ENCODE results near the gene ZNF821.
A peak's percentile ranks its signal among the peaks of the same experiment; 100 is the strongest.
"Not testable (repeated sequence)": the region's sequence is repeated elsewhere in the genome, so short reads cannot be mapped to it uniquely, and the experiment has no call there.

The ZNF821 gene

GRCh38 chr16:71830359-71830758 is 53.6 kb downstream of the ZNF821 start:
- TF ChIP-seq Cebpa-rat (IDR thresholded peaks at IDR 0.05): no peak

GRCh38 chr16:71826533-71827017 is 57.4 kb downstream of the ZNF821 start:
- H3K4me2 ChIP-seq: no peak overlapping the region
- H3K9me3 ChIP-seq: no peaks in the 10 kb centered on the region
- 0 out of 2 replicates have a peak, but pooled peaks cover 4% of the 10 kb centered on the region for H3K36me3 ChIP-seq
- H3K27me3 ChIP-seq: no peaks in the 10 kb centered on the region
- H3K4me3 ChIP-seq: no peak overlapping the region
- H3K27ac ChIP-seq: no peak overlapping the region
- H3K9ac ChIP-seq: no peak overlapping the region
- no peak for TF ChIP-seq Cebpa-rat (IDR thresholded peaks at IDR 0.05)
- no peaks in the 10 kb centered on the region for H4K20me1 ChIP-seq
- no peaks in the 10 kb centered on the region for H3K4me1 ChIP-seq

More at GRCh38 chr16:71830359-71830758, 53.6 kb downstream of the ZNF821 start:
- Histone ChIP-seq H3K36me3 (0 out of 2 replicates have a peak, but pooled peaks cover 3% of the 10 kb centered on the region), H3K4me3 (no peak overlapping the region), H3K9ac (no peak overlapping the region), H3K27me3 (no peaks in the 10 kb centered on the region), H3K4me1 (no peaks in the 10 kb centered on the region), H3K9me3 (no peaks in the 10 kb centered on the region), H3K4me2 (no peak overlapping the region), H3K27ac (no peak overlapping the region), H4K20me1 (no peaks in the 10 kb centered on the region)

- H3K9ac ChIP-seq, H3K36me3 ChIP-seq, H3K9me3 ChIP-seq, H3K4me3 ChIP-seq, H4K20me1 ChIP-seq, H3K27me3 ChIP-seq: not testable (repeated sequence)
- H3K4me2 ChIP-seq: peak overlapping the region; percentile 79
- peak overlapping the region; percentile 69 for H3K27ac ChIP-seq
- H3K4me1 ChIP-seq: peaks cover 35% of the 10 kb centered on the region
Observed at GRCh38 chr16:71817155-71817500, 66.9 kb downstream of the ZNF821 start.

GRCh38 chr16:71811261-71811803 is 72.7 kb downstream of the ZNF821 start:
- no peak overlapping the region for H3K27ac ChIP-seq
- no peak overlapping the region for H3K9ac ChIP-seq
- peaks cover 21% of the 10 kb centered on the region for H4K20me1 ChIP-seq
- no peaks in the 10 kb centered on the region for H3K9me3 ChIP-seq
- H3K4me2 ChIP-seq: no peak overlapping the region; the same call in 1 of the 2 replicates
- H3K4me3 ChIP-seq: no peak overlapping the region
- TF ChIP-seq Cebpa-rat (IDR thresholded peaks at IDR 0.05): no peak
- no peaks in the 10 kb centered on the region for H3K27me3 ChIP-seq
- no peaks in the 10 kb centered on the region; the same call in 1 of the 2 replicates for H3K36me3 ChIP-seq
- H3K4me1 ChIP-seq: peaks cover 34% of the 10 kb centered on the region

- peaks cover 33% of the 10 kb centered on the region for H4K20me1 ChIP-seq
- not testable (repeated sequence) for H3K36me3 ChIP-seq, H3K9me3 ChIP-seq, H3K9ac ChIP-seq, H3K27me3 ChIP-seq, H3K4me3 ChIP-seq, H3K27ac ChIP-seq
- peak overlapping the region; percentile 81 for H3K4me2 ChIP-seq
- peaks cover 41% of the 10 kb centered on the region for H3K4me1 ChIP-seq
Observed at GRCh38 chr16:71810155-71810530, 73.8 kb downstream of the ZNF821 start.

Measured in BLaER1 (cell line).